Activated CD4-positive, alpha-beta T cell treated with anti-CD3 and anti-CD28 coated beads, Interleukin-2, amount 10 ng/mL, durations not matched to agents 24 days and 14 days (primary cell): ENCODE data around the gene CREB3. TPM values are rescaled to one million over a fixed set of nuclear protein-coding genes. Genes with fewer than 3 reads are reported as not detected.

Source experiments
- DNase-seq: peaks from one replicate; pipeline ENCODE4 v3.0.0; 2022
- H3K27ac Mint-ChIP-seq: one replicate; pipeline ENCODE4 v1.8.0; 2022; ENCODE audit warnings: mild to moderate bottlenecking, mixed read lengths
- H3K27me3 Mint-ChIP-seq: one replicate; pipeline ENCODE4 v1.8.0; 2022; ENCODE audit warnings: mixed read lengths
- H3K36me3 Mint-ChIP-seq: one replicate; pipeline ENCODE4 v1.8.0; 2022; ENCODE audit warnings: low read depth, mild to moderate bottlenecking, mixed read lengths
- H3K4me1 Mint-ChIP-seq: one replicate; pipeline ENCODE4 v1.8.0; 2021; ENCODE audit warnings: mixed read lengths
- H3K4me3 Mint-ChIP-seq: one replicate; pipeline ENCODE4 v1.8.0; 2022; ENCODE audit warnings: mild to moderate bottlenecking, moderate library complexity, mixed read lengths
- H3K9me3 Mint-ChIP-seq: one replicate; pipeline ENCODE4 v1.8.0; 2021; ENCODE audit warnings: mixed read lengths
- intact Hi-C: fragments of 100-400 bp; cut with micrococcal nuclease; formaldehyde crosslinking; loops from one replicate; pipeline ENCODE4 v1.15.1; 2023
- total RNA-seq: library from RNA; stranded (reverse); gene quantifications from 2 replicates; pipeline ENCODE4 v1.2.3, GENCODE V29; 2022

CREB3 gene
- total RNA-seq, 1 donor from 2014 or later = 27.0 TPM

DNA sequence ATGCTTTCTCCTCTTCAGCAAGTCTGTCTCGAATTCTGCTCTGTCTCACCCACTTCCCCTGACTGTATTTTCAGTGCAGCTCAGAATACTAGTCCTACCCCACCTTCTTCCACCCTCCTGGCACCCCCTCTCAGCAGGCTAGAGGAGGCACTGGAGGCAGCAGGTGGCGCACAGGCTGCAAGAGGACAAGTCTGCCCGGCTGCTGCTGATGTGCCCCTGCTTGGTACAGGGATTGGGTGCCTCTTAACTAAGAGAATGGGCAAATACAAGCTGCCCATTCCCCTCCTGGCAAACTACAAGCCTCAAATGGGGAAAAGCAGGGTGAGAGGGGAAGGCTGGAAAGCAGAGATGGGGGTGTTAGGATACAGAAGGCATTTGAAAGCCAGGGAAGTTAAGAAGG is 5.5 kb upstream of the CREB3 start:
- Mint-ChIP-seq H3K27me3 (no peaks in the 10 kb centered on the region), H3K4me3 (no peak overlapping the region), H3K9me3 (no peaks in the 10 kb centered on the region), H3K4me1 (peaks cover 11% of the 10 kb centered on the region), H3K27ac (peak overlapping the region; percentile 67), H3K36me3 (peaks cover 40% of the 10 kb centered on the region)
- intact Hi-C loops = no loop called here
- peak; percentile 75 for DNase-seq

DNA sequence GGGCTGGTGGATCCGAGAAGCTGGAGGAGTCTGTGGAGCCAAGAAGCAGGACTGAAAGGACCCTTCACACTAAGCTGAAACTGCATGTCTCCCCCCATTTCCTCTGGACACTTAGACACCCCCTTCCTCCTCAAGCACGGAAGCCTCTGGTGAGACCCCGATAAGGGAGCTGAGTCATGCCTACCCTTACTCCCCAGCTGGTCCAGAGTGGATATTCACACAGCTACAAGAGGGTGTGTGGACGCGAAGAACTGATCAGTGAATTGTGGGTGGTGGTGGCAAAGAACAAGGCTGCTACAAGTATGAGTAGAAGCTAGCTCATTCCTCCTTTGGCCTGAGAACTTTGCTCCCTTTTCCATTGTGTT is 4.8 kb upstream of the CREB3 start:
- Mint-ChIP-seq H3K4me1 (peaks cover 11% of the 10 kb centered on the region), H3K4me3 (no peak overlapping the region), H3K9me3 (no peaks in the 10 kb centered on the region), H3K27ac (no peak overlapping the region), H3K36me3 (peaks cover 33% of the 10 kb centered on the region), H3K27me3 (no peaks in the 10 kb centered on the region)
- intact Hi-C loops = loop anchor here (2.0 kb wide), 1 partner anchor 31 kb away; no protein-coding TSS in a partner anchor
- DNase-seq = no peak

DNA sequence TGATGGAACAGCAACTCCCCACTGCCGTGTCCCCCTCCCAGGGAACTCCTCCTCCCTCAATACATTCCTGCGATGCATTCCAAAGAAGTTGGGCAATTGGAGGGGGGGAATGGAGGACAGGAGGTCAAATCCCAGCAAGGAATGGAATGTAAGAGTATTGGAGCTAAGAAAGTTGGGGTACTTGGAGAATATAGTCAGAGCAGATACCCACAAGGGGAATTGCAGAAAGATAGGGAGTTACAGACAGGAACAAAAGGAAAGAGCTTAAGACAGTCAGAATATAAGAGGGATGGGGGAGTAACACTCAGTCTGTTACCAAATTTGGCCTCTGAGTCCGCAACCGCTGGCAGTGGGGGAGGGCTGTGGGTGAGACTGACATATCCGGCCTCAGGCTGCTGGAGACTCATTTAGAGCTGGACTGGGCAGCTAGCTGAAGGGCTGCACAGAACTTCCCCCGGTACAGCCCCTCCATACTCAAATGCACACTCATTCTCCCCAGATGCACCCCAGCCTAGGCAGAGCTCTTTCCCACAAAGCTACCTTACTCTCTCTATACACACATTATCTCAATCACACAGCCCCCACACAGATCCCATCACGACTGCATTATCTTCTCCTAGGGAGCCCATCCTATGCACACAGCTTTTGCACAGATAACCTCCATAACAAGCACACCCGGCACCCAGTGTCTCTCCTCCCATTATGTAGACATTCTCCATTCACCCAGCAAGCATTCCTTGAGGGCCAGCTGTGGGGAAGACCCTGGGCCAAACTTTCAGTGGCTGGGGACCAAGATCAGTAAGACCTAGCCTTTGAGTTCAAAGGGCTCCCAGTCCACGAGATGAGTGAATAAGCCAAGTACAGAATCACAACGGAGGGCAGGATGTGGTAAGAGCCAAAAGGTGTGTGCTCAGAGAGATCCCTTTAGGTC is 4.2 kb upstream of the CREB3 start:
- peak; percentile 82 for DNase-seq
- H3K4me3 Mint-ChIP-seq = no peak overlapping the region
- no peaks in the 10 kb centered on the region for H3K27me3 Mint-ChIP-seq
- no peaks in the 10 kb centered on the region for H3K9me3 Mint-ChIP-seq
- H3K4me1 Mint-ChIP-seq = peaks cover 16% of the 10 kb centered on the region
- peaks cover 29% of the 10 kb centered on the region for H3K36me3 Mint-ChIP-seq
- H3K27ac Mint-ChIP-seq = no peak overlapping the region
- intact Hi-C loops = loop anchor here (2.0 kb wide), 1 partner anchor 32 kb away; no protein-coding TSS in a partner anchor

DNA sequence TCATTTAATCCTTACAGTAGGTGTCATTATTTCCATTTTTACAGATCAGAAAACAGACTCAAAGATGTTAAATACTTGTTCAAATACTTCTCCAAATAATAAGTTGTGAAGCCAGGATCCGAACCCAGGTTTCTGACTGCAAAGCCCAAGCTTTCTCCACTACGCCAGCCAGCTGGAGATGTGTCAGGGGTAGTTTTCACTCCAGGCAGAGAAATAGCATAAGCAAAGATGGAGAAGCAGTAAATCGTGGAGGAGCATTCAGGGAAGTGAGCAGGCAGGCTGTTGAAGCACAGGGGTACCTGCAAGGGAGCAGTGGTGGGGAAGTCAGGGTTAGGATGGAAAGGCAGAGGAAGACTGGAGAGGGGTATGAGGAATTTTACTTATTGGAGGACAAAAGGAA is 3.4 kb upstream of the CREB3 start:
- no peak overlapping the region for H3K27ac Mint-ChIP-seq
- H3K9me3 Mint-ChIP-seq = no peaks in the 10 kb centered on the region
- DNase-seq = peak; percentile 63
- H3K4me1 Mint-ChIP-seq = peaks cover 19% of the 10 kb centered on the region
- H3K27me3 Mint-ChIP-seq = no peaks in the 10 kb centered on the region
- intact Hi-C loops = loop anchor here (2.0 kb wide), 1 partner anchor 32 kb away; no protein-coding TSS in a partner anchor
- H3K4me3 Mint-ChIP-seq = no peak overlapping the region
- peaks cover 23% of the 10 kb centered on the region for H3K36me3 Mint-ChIP-seq

DNA sequence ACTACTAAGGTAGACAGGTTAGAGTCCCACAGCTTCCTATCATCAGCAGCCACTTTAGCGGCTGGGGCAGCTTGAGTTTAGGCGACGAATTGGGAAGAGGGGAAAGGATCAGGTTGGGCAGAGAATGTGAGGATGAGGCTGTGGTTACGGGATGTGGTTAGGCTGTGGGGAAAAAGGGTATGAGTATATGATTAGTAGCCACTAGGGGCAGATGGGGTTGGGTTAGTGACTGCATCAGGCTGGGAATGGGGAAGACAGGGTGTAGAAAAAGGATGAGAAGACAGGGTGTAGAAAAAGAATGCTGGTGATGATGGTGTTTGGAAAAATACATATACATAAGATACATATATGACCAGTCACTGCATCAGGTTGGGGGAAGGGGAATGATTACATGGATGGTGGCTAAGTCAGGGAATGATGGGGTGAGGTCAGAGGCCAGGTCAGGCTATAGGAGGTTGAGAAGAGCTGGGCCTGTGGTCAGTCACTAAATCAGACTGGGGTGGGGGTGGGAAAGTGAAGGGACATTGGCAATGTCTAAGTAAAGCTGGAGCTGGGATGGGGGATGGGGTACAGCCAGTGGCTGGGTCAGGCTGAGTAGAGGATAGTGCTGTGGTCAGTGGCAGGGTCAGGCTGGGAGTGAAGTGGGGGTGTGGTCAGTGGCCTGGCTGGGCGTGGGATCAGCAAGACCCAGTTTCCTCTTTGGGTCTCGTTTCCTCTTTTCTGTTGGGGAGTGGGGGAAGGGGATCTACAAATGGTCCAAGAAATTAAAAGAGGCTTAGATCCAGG is 2.6 kb upstream of the CREB3 start:
- Mint-ChIP-seq H3K4me1 (peaks cover 20% of the 10 kb centered on the region), H3K27ac (peak overlapping the region; percentile 60), H3K36me3 (peaks cover 18% of the 10 kb centered on the region), H3K9me3 (no peaks in the 10 kb centered on the region), H3K27me3 (no peaks in the 10 kb centered on the region), H3K4me3 (no peak overlapping the region)
- intact Hi-C loops = loop anchor here (2.0 to 5.0 kb wide), 2 partner anchors 33 to 618 kb away; no protein-coding TSS in a partner anchor
- DNase-seq = peak; percentile 78

DNA sequence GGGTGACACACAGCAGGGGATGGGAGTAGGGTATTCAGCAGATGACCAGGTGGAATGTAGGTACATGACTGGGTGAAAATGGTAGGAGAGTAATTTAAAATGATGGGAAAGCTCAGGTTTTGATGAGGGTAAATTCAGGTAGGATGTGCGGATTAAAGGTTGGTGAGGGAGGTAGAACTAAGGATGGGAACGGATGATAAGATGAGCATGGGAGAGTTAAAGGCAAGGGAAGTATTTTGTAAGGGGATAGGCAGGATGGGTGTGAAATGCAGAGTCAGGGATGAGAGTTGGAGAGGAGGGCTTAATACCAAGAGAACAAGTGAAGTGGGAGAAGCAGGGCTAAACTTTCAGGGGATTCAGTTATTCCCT is 2.0 kb upstream of the CREB3 start:
- intact Hi-C loops = loop anchor here (5.0 kb wide), 1 partner anchor 618 kb away; no protein-coding TSS in a partner anchor
- H3K4me3 Mint-ChIP-seq = no peak overlapping the region
- peaks cover 22% of the 10 kb centered on the region for H3K4me1 Mint-ChIP-seq
- no peaks in the 10 kb centered on the region for H3K27me3 Mint-ChIP-seq
- H3K9me3 Mint-ChIP-seq = no peaks in the 10 kb centered on the region
- peak overlapping the region; percentile 60 for H3K27ac Mint-ChIP-seq
- no peak for DNase-seq
- peaks cover 22% of the 10 kb centered on the region for H3K36me3 Mint-ChIP-seq

DNA sequence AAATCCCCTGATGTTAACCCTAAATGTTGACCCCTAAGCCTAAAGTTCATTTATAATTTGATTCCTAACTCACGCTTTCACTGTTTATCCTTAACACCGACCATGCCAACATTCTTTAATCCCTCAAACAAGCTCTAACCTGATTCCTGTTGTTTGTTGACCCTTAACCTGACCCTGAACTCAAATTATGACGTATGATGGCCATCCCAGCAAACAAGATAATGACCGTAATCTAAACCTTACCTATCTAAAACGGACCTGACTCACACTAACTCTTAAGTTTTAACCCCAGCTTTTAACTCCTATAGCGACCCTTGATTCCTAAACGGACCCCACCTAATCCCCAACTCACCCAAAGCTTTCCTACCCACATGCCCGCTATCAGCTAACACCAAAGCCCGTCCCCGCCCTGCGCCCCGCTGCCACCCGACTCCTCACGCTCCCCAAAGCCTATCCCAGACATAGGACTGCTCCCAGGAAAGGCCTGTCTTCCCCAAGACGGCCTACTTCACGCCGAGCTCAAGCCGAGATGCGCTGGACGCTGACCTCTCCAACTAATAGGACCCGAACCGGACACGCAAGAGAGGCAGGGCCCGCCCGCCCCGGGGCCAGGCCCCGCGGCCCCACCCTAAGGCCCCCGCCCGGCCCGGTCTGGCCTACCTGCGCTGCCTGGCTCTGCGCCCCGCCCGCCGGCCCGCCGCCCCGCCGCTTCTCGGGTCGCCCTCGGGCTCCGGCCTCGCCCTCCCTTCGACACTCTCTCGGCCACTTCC is 866 bp upstream of the CREB3 start:
- peak overlapping the region; percentile 92 for H3K27ac Mint-ChIP-seq
- DNase-seq = no peak
- H3K4me3 Mint-ChIP-seq = no peak overlapping the region
- no peaks in the 10 kb centered on the region for H3K27me3 Mint-ChIP-seq
- peaks cover 22% of the 10 kb centered on the region for H3K4me1 Mint-ChIP-seq
- H3K36me3 Mint-ChIP-seq = peaks cover 20% of the 10 kb centered on the region
- intact Hi-C loops = loop anchor here (1.0 to 5.0 kb wide), 7 partner anchors 17 to 619 kb away; partner anchors contain the start of genes CCDC107, HINT2 and RMRP
- no peaks in the 10 kb centered on the region for H3K9me3 Mint-ChIP-seq

DNA sequence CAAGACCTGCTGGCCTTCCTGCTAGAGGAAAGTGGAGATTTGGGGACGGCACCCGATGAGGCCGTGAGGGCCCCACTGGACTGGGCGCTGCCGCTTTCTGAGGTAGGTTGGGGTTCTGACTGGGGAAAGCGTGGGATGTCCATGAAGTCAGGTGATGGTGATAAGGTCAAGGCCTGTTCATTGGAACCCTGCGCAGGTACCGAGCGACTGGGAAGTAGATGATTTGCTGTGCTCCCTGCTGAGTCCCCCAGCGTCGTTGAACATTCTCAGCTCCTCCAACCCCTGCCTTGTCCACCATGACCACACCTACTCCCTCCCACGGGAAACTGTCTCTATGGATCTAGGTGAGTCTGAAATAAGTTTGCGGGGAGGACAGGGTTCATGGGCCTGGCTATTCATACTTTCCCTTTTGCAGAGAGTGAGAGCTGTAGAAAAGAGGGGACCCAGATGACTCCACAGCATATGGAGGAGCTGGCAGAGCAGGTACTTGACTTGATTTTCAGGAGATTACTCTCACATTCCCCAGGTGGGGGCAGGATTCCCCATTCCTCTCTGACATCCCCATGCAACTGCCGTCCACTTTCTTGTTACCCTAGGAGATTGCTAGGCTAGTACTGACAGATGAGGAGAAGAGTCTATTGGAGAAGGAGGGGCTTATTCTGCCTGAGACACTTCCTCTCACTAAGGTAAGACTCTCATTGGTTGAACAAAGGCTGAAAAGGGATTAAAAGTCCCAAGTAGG is 505 bp downstream of the CREB3 start:
- H3K36me3 Mint-ChIP-seq = peaks cover 23% of the 10 kb centered on the region
- intact Hi-C loops = loop anchor here (1.0 to 5.0 kb wide), 7 partner anchors 15 to 621 kb away; partner anchors contain the start of genes CCDC107, HINT2 and RMRP
- no peaks in the 10 kb centered on the region for H3K9me3 Mint-ChIP-seq
- H3K27ac Mint-ChIP-seq = peak overlapping the region; percentile 92
- DNase-seq = peak; percentile 74
- peaks cover 22% of the 10 kb centered on the region for H3K4me1 Mint-ChIP-seq
- H3K27me3 Mint-ChIP-seq = no peaks in the 10 kb centered on the region
- no peak overlapping the region for H3K4me3 Mint-ChIP-seq

DNA sequence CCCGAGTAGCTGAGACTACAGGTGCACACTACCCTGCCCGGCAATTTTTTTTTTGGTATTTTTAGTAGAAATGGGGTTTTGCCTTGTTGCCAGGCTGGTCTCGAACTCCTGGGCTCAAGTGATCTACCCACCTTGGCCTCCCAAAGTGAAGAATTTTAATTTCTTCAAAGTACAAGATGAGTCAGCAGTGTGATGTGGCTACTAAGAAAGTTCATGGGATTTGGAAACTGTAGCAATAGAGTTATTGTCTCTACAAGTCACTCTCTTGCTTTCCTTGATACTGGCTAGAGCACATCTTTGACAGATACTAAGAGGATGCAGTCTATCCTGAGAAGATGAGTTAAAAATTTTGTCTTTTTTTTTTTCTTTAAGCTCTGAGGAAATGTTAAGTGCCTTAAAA is 1.6 kb downstream of the CREB3 start:
- intact Hi-C loops = loop anchor here (5.0 kb wide), 1 partner anchor 622 kb away; no protein-coding TSS in a partner anchor
- peak overlapping the region; percentile 36 for H3K4me3 Mint-ChIP-seq
- peaks cover 33% of the 10 kb centered on the region for H3K36me3 Mint-ChIP-seq
- H3K4me1 Mint-ChIP-seq = peaks cover 22% of the 10 kb centered on the region
- H3K27me3 Mint-ChIP-seq = no peaks in the 10 kb centered on the region
- H3K9me3 Mint-ChIP-seq = no peaks in the 10 kb centered on the region
- DNase-seq = no peak
- peak overlapping the region; percentile 18 for H3K27ac Mint-ChIP-seq

DNA sequence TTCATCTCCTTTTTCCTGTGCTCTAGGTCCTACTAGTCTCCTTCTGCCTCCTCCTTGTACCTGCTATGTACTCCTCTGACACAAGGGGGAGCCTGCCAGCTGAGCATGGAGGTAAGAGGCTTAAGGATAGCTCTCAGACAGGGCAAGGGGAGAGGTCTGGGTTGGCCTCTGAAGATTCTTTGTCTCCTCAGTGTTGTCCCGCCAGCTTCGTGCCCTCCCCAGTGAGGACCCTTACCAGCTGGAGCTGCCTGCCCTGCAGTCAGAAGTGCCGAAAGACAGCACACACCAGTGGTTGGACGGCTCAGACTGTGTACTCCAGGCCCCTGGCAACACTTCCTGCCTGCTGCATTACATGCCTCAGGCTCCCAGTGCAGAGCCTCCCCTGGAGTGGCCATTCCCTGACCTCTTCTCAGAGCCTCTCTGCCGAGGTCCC is 3.8 kb downstream of the CREB3 start:
- no peaks in the 10 kb centered on the region for H3K27me3 Mint-ChIP-seq
- no peak overlapping the region for H3K27ac Mint-ChIP-seq
- no peak overlapping the region for H3K4me3 Mint-ChIP-seq
- intact Hi-C loops = loop anchor here (1.0 kb wide), 2 partner anchors 20 to 145 kb away; no protein-coding TSS in a partner anchor
- peaks cover 20% of the 10 kb centered on the region for H3K4me1 Mint-ChIP-seq
- no peaks in the 10 kb centered on the region for H3K9me3 Mint-ChIP-seq
- H3K36me3 Mint-ChIP-seq = peaks cover 38% of the 10 kb centered on the region
- peak; percentile 92 for DNase-seq

DNA sequence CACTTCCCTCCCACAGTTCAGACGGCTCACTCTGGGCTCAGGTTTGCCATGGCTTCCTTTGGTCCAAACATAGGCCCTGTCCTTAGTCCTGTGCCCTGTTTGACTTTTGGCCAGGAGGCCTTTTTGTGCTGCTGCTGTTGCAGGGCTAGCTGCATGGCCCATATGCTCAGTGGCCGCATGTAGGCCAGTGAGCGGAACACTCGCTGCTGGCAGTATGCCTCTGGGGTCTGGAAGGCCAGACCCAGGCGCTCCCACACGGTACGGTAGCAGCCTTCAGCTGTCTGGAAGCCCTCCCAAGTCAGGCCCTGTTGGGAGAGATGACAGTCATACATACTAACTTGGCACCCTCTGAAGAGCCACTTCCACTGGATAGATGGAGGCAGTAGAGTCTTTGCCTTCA is 4.7 kb downstream of the CREB3 start:
- Mint-ChIP-seq H3K27me3 (no peaks in the 10 kb centered on the region), H3K4me3 (no peak overlapping the region), H3K27ac (no peak overlapping the region), H3K36me3 (peaks cover 42% of the 10 kb centered on the region), H3K9me3 (no peaks in the 10 kb centered on the region), H3K4me1 (peaks cover 25% of the 10 kb centered on the region)
- intact Hi-C loops = no loop called here
- no peak for DNase-seq

DNA sequence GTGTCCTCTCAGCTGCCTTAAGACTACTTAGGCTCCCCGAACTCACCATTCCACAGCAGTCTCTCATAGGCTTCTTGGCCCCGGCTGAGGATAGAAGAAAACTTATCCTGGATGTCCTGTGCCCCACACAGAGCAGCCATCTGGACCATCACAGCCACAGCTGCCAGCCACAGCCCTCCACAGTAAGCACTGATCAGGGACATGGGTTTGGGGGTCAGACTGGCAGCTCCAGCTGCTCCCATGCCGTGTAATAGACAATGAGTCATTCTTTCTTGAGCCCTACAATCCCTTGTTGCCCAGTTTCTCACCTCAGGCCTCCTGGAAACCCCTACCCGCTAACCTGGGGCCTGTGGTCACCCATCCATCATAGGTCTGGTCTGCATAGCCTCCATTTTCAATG is 5.7 kb downstream of the CREB3 start:
- Mint-ChIP-seq H3K36me3 (peaks cover 47% of the 10 kb centered on the region), H3K27me3 (no peaks in the 10 kb centered on the region), H3K4me3 (no peak overlapping the region), H3K9me3 (no peaks in the 10 kb centered on the region), H3K27ac (no peak overlapping the region), H3K4me1 (peaks cover 26% of the 10 kb centered on the region)
- no peak for DNase-seq
- intact Hi-C loops = no loop called here

DNA sequence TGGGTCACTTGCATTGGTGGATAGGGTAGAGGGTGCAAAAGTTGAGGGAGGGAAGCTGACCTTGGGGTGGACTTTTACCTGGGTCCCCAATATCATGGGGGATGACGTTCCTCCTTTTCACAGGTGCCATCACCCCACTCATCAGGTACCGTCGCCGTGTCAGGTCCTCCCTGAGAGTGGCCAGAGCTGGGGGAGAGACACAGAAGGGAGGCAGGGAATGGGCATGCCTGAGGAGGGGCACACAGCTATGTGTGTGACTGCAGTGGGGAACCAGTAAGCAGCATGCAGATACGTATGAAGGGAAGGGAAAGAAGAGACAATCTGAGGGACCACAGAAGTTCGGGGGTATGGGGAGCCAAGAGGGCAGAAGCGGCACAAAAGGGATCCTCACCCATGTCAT is 6.5 kb downstream of the CREB3 start:
- peaks cover 52% of the 10 kb centered on the region for H3K36me3 Mint-ChIP-seq
- H3K4me3 Mint-ChIP-seq = no peak overlapping the region

More for the DNA sequence above, 6.5 kb downstream of the CREB3 start:
- H3K27me3 Mint-ChIP-seq = no peaks in the 10 kb centered on the region
- H3K4me1 Mint-ChIP-seq = peaks cover 26% of the 10 kb centered on the region
- no peak overlapping the region for H3K27ac Mint-ChIP-seq
- H3K9me3 Mint-ChIP-seq = no peaks in the 10 kb centered on the region
- intact Hi-C loops = no loop called here
- no peak for DNase-seq
